Measurements from ENCODE around the gene AMN. TPM values are rescaled to one million over a fixed set of nuclear protein-coding genes. Genes with fewer than 3 reads are reported as not detected.

Gene AMN
- total and polyA plus RNA-seq, 9 of the 15 experiments (the other 6 are each of a cell fraction or from before 2014, with no cell fraction given): 0.04 to 0.14 TPM; not detected in 7

DNA sequence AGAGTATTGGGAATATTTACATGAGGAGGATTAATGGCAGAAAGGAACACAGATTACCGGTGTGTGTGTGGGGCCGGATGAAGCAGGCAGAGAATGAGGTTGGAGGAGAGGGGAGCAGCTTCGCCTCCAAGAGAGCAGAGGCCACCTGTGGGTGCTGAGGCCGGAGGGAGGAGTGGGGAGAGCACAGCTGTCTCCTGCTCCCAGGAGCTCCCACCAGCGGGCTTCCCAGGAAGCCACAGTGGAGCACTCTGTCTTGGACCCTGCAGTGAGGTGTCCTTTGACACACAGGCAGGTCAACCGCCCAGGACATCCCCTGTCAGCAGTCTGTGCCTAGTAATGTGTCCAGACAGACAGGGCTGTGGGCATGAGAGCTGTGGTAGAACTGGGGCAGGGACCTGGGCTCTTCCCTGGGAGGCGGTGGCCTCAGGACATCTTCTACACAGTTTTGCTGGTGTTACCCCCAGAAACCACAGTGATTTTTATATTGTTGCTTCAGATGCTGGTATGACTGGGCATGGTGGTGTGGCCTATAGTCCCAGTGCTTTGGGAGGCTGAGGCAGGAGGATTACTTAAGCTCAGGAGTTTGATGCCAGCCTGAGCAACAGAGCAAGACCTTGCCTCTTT lies 18.5 kb upstream of the AMN start:
- no peaks in the 10 kb centered on the region for H3K79me2 ChIP-seq (ENCODE audit: control insufficient read depth, insufficient read depth, low read length)
- ATAC-seq (no peak), DNase-seq (ENCODE audit: extremely low read depth in 1 of 4, low spot score in 3 of 4) (no peak), FAIRE-seq (no peak)
- no peaks in the 10 kb centered on the region for H3K9me3 ChIP-seq (replicated peaks; ENCODE audit: control insufficient read depth, insufficient read depth, low read depth, low read length)
- H3K4me2 ChIP-seq (ENCODE audit: insufficient read depth, low read length): no peak overlapping the region
- no peak overlapping the region for H3K27ac ChIP-seq (ENCODE audit: extremely low read depth, low read depth, low read length)
- no TSS peak for BruUV-seq (replicated peaks)
- no peak overlapping the region for H3K9ac ChIP-seq (ENCODE audit: insufficient read depth in 1 of 2, low read depth in 2 of 2, low read length in 2 of 2)
- POLR2A ChIA-PET: interaction anchor here (0.7 to 1.1 kb wide), 2 partner anchors 11 to 152 kb away, joined by 3 read pairs; no protein-coding TSS in a partner anchor
- intact Hi-C loops (cut with micrococcal nuclease): no loop called here
- H3K4me1 ChIP-seq (replicated peaks in 1 of 2; ENCODE audit: control insufficient read depth in 2 of 2, insufficient read depth in 2 of 2, low read length in 2 of 2): peaks cover 0 to 5% of the 10 kb centered on the region in 2 experiments; a peak in 1 of 5 replicates
- H3K27me3 ChIP-seq (ENCODE audit: control insufficient read depth in 2 of 2, insufficient read depth in 2 of 2, low read length in 2 of 2): no peaks in the 10 kb centered on the region
- in situ Hi-C loops (cut with MboI): loop anchor here (25.0 kb wide), 1 partner anchor 392 kb away; the partner anchor contains the start of gene ANKRD9
- H3K9me1 ChIP-seq (ENCODE audit: control insufficient read depth, insufficient read depth, low read length): no peaks in the 10 kb centered on the region
- H3K36me3 ChIP-seq (ENCODE audit: control insufficient read depth, insufficient read depth, low read length): peaks cover 8% of the 10 kb centered on the region; the same call in 1 of the 3 replicates
- H4K20me1 ChIP-seq (replicated peaks; ENCODE audit: control insufficient read depth, insufficient read depth, low read length): no peaks in the 10 kb centered on the region
- no peak overlapping the region for H2AFZ ChIP-seq (ENCODE audit: low read depth, low read length)
- no peak for TF ChIP-seq CSDE1 (IDR thresholded peaks at IDR 0.05)
- no peak overlapping the region for H3K4me3 ChIP-seq
- CTCF ChIA-PET (ENCODE audit: low intra/inter-chr PET ratio): no interaction called here
- 80% methylated on average over 5 of the region's 7 CpGs for WGBS (ENCODE audit: insufficient coverage, low coverage, missing lambda C conversion rate)

DNA sequence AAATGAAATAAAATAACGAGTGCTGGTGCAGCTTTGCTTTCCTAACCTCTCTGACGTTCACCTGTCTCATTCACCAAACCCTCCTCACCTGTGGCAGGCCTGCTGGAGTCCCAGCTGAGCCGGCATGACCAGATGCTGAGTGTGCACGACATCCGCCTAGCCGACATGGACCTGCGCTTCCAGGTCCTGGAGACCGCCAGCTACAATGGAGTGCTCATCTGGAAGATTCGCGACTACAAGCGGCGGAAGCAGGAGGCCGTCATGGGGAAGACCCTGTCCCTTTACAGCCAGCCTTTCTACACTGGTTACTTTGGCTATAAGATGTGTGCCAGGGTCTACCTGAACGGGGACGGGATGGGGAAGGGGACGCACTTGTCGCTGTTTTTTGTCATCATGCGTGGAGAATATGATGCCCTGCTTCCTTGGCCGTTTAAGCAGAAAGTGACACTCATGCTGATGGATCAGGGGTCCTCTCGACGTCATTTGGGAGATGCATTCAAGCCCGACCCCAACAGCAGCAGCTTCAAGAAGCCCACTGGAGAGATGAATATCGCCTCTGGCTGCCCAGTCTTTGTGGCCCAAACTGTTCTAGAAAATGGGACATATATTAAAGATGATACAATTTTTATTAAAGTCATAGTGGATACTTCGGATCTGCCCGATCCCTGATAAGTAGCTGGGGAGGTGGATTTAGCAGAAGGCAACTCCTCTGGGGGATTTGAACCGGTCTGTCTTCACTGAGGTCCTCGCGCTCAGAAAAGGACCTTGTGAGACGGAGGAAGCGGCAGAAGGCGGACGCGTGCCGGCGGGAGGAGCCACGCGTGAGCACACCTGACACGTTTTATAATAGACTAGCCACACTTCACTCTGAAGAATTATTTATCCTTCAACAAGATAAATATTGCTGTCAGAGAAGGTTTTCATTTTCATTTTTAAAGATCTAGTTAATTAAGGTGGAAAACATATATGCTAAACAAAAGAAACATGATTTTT lies 17.1 kb upstream of the AMN start:
- Histone ChIP-seq H3K27ac (ENCODE audit: extremely low read depth, low read depth, low read length) (no peak overlapping the region), H3K9me1 (ENCODE audit: control insufficient read depth, insufficient read depth, low read length) (no peaks in the 10 kb centered on the region), H3K9me3 (replicated peaks; ENCODE audit: control insufficient read depth, insufficient read depth, low read depth, low read length) (no peaks in the 10 kb centered on the region), H2AFZ (ENCODE audit: low read depth, low read length) (no peak overlapping the region), H3K4me1 (replicated peaks in 1 of 2; ENCODE audit: control insufficient read depth in 2 of 2, insufficient read depth in 2 of 2, low read length in 2 of 2) (peaks cover 0 to 9% of the 10 kb centered on the region in 2 experiments; a peak in 1 of 5 replicates), H4K20me1 (replicated peaks; ENCODE audit: control insufficient read depth, insufficient read depth, low read length) (no peaks in the 10 kb centered on the region), H3K9ac (ENCODE audit: insufficient read depth in 1 of 2, low read depth in 2 of 2, low read length in 2 of 2) (no peak overlapping the region), H3K79me2 (ENCODE audit: control insufficient read depth, insufficient read depth, low read length) (no peaks in the 10 kb centered on the region), H3K4me3 (no peak overlapping the region), H3K4me2 (ENCODE audit: insufficient read depth, low read length) (no peak overlapping the region), H3K27me3 (ENCODE audit: control insufficient read depth in 2 of 2, insufficient read depth in 2 of 2, low read length in 2 of 2) (no peaks in the 10 kb centered on the region), H3K36me3 (ENCODE audit: control insufficient read depth, insufficient read depth, low read length) (peaks cover 8% of the 10 kb centered on the region; the same call in 1 of the 3 replicates)
- BruUV-seq (replicated peaks): TSS peak; percentile 26
- ChIA-PET CTCF (ENCODE audit: low intra/inter-chr PET ratio) (no interaction called here), POLR2A (interaction anchor here (1.1 kb wide), 1 partner anchor 10 kb away, joined by 3 read pairs; no protein-coding TSS in a partner anchor)
- intact Hi-C loops (cut with micrococcal nuclease): no loop called here
- TF ChIP-seq, protein P1, sequence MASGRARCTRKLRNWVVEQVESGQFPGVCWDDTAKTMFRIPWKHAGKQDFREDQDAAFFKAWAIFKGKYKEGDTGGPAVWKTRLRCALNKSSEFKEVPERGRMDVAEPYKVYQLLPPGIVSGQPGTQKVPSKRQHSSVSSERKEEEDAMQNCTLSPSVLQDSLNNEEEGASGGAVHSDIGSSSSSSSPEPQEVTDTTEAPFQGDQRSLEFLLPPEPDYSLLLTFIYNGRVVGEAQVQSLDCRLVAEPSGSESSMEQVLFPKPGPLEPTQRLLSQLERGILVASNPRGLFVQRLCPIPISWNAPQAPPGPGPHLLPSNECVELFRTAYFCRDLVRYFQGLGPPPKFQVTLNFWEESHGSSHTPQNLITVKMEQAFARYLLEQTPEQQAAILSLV (tag; IDR thresholded peaks at IDR 0.05): no peak
- TF ChIP-seq ZNF239 (CRISPR knock-in tag; IDR thresholded peaks at IDR 0.05): no peak
- DNase-seq (ENCODE audit: extremely low read depth in 1 of 4, low spot score in 3 of 4): no peak
- no peak for ATAC-seq
- WGBS (ENCODE audit: insufficient coverage, low coverage, missing lambda C conversion rate): 90% methylated on average over 26 of the region's 38 CpGs
- no peak for FAIRE-seq
- in situ Hi-C loops (cut with MboI): loop anchor here (25.0 kb wide), 1 partner anchor 393 kb away; the partner anchor contains the start of gene ANKRD9
